ENCODE results near the gene SRC. TPM values are rescaled to one million over a fixed set of nuclear protein-coding genes. Genes with fewer than 3 reads are reported as not detected.
A peak's percentile ranks its signal among the peaks of the same experiment; 100 is the strongest.

Gene SRC
- total and polyA plus RNA-seq, 3 donors from 2014 or later, result 90.3 to 179 (median 143) TPM

DNA sequence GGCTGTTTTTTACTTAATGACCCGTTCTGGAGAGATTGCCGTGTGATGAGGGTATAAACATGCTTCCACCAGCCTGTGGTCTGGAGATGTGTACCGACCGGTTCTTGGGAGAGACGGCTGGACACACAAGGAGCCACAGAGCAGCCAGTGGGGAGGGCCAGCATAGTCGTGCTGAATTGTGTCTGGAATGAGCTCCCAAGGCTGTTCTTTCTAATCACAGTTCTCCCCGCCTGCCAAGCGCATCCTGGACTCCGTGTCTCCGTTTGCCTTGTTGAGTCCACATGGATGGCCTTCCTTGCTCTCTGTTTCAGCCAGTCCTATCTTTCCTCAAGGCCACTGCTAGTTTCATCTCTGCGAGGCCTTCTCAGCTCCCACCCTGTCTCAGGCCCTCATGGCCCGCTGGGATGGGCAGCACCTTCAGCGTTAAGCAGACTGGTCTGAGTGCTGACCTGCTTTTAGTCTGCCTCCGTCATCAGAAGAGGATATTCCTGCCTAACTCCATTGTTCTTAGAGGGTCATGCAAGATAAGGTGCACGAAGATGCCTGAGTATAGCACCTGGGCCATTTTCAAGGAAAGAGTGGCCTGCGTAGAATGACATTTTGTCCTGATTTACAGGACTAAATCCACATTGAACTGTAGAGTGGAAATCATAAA lies 35.9 kb upstream of the SRC start:
- 44 to 63% methylated on average over 16 of the region's 16 CpGs for WGBS, 2 donors
- H3K36me3 ChIP-seq (ENCODE audit: low read depth, missing control alignments), result no peaks in the 10 kb centered on the region
- no peaks in the 10 kb centered on the region for H3K9me3 ChIP-seq
- peak; percentile 92 for DNase-seq
- no peak overlapping the region for H3K4me3 ChIP-seq
- TF ChIP-seq, protein P1, sequence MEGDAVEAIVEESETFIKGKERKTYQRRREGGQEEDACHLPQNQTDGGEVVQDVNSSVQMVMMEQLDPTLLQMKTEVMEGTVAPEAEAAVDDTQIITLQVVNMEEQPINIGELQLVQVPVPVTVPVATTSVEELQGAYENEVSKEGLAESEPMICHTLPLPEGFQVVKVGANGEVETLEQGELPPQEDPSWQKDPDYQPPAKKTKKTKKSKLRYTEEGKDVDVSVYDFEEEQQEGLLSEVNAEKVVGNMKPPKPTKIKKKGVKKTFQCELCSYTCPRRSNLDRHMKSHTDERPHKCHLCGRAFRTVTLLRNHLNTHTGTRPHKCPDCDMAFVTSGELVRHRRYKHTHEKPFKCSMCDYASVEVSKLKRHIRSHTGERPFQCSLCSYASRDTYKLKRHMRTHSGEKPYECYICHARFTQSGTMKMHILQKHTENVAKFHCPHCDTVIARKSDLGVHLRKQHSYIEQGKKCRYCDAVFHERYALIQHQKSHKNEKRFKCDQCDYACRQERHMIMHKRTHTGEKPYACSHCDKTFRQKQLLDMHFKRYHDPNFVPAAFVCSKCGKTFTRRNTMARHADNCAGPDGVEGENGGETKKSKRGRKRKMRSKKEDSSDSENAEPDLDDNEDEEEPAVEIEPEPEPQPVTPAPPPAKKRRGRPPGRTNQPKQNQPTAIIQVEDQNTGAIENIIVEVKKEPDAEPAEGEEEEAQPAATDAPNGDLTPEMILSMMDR (IDR thresholded peaks at IDR 0.05), result no peak
- no peak for TF ChIP-seq POLR2A (IDR thresholded peaks at IDR 0.05)
- no peaks in the 10 kb centered on the region for H3K27me3 ChIP-seq
- intact Hi-C loops (cut with DNase I; ENCODE audit: low total_unique reads), result no loop called here
- peak overlapping the region; percentile 79 to 82 for H3K27ac ChIP-seq
- peaks cover 74% of the 10 kb centered on the region for H3K4me1 ChIP-seq

DNA sequence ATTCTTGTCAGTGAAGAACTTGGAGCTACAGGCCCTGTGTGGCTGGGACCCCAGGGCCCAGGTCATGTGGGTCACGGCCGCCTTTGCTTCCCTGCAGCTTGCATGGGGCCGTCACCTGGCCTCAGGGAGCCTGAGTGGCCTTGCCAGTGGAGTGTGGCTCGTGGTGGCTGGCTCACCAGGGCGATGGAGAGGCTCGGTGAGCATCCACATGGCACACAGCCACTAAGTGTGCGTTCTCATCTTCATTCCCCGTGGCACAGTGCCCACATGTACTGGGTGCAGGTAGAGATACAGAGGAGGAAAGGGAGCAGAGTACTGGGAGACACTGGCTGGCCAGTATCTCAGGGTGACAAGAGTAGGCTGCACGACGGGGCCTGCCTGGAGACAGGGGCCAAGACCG lies 35.0 kb upstream of the SRC start:
- H3K4me1 ChIP-seq, result peaks cover 79% of the 10 kb centered on the region
- H3K9me3 ChIP-seq, result no peaks in the 10 kb centered on the region
- peak overlapping the region; percentile 79 to 82 for H3K27ac ChIP-seq
- WGBS, 2 donors, result 57 to 75% methylated on average over 6 to 11 of the region's 11 CpGs
- intact Hi-C loops (cut with DNase I; ENCODE audit: low total_unique reads), result no loop called here
- DNase-seq, result no peak
- H3K36me3 ChIP-seq (ENCODE audit: low read depth, missing control alignments), result no peaks in the 10 kb centered on the region
- H3K27me3 ChIP-seq, result no peaks in the 10 kb centered on the region
- no peak overlapping the region for H3K4me3 ChIP-seq
- TF ChIP-seq POLR2A (IDR thresholded peaks at IDR 0.05), result no peak
- TF ChIP-seq, protein P1 (IDR thresholded peaks at IDR 0.05), result no peak

DNA sequence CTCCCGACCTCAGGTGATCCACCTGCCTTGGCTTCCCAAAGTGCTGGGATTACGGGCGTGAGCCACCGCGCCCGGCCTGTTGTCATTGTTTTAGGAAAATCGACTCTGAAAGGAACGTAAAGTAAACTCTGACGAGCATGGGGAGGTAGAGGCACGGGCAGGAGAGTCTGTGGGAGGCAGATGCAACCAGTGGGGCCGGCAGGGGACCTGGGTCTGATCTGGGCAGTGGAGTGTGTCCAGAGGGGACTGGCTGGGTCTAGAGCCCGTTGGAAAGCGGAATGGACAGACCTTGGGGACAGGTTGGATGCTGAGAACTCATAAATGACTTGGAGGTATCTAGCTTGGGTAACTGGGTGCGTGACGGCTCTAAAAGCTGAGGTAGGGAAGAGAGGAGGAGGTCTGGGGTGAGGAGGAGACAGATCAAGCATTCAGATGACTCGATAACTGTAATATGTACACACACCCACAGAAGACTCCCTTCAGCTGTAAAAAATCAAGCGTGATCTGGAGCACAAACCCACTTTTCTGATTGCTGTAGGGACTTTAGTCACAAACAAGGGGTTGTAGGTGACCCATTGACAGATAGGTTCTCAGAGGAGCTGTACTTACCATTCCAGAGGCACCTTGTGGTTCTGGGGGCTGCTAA lies 34.1 kb upstream of the SRC start:
- Histone ChIP-seq H3K27ac (peak overlapping the region; percentile 34 to 79), H3K4me3 (no peak overlapping the region), H3K36me3 (ENCODE audit: low read depth, missing control alignments) (no peaks in the 10 kb centered on the region), H3K27me3 (no peaks in the 10 kb centered on the region), H3K9me3 (no peaks in the 10 kb centered on the region), H3K4me1 (peaks cover 79% of the 10 kb centered on the region)
- WGBS, 2 donors, result 89 to 91% methylated on average over 17 of the region's 17 CpGs
- TF ChIP-seq, protein P1 (IDR thresholded peaks at IDR 0.05), result no peak
- no peak for TF ChIP-seq POLR2A (IDR thresholded peaks at IDR 0.05)
- DNase-seq, result no peak
- intact Hi-C loops (cut with DNase I; ENCODE audit: low total_unique reads), result no loop called here

DNA sequence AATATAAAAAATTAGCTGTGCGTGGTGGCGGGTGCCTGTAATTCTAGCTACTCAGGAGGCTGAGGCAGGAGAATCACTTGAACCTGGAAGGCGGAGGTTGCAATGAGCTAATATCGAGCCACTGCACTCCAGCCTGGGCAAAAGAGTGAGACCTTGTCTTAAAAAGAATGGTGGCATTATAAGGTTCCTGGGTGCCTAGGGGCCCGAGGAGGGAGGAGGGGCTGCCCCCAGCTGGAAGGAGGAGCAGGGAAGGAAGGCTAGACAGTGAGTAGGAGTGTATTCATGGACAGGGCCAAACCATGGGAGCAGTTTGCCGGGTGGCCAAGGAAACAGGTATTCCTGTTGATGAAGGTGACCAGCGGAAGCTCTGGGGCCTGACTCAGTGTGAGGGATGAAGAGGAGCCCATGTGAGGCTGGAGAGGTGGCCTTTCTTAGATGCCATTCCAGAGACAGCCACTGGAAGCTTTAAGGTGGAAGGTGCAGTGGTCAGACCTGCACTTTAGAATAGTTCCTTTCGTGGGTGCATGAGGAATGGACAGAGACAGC lies 32.3 kb upstream of the SRC start:
- peaks cover 74% of the 10 kb centered on the region for H3K4me1 ChIP-seq
- DNase-seq, result no peak
- 79 to 87% methylated on average over 8 of the region's 8 CpGs for WGBS, 2 donors

More for the DNA sequence above, 32.3 kb upstream of the SRC start:
- no peak for TF ChIP-seq POLR2A (IDR thresholded peaks at IDR 0.05)
- TF ChIP-seq, protein P1 (IDR thresholded peaks at IDR 0.05), result no peak
- H3K36me3 ChIP-seq (ENCODE audit: low read depth, missing control alignments), result no peaks in the 10 kb centered on the region
- peak overlapping the region; percentile 85 to 96 for H3K27ac ChIP-seq
- H3K27me3 ChIP-seq, result no peaks in the 10 kb centered on the region
- H3K9me3 ChIP-seq, result no peaks in the 10 kb centered on the region
- intact Hi-C loops (cut with DNase I; ENCODE audit: low total_unique reads), result no loop called here
- no peak overlapping the region for H3K4me3 ChIP-seq
